ENCODE results near the gene LAMTOR2. TPM values are rescaled to one million over a fixed set of nuclear protein-coding genes. Genes with fewer than 3 reads are reported as not detected.

LAMTOR2 gene
- total and polyA plus RNA-seq, 2 of the 4 experiments (the other 2 are of a cell fraction): 50.0 to 89.0 TPM

DNA sequence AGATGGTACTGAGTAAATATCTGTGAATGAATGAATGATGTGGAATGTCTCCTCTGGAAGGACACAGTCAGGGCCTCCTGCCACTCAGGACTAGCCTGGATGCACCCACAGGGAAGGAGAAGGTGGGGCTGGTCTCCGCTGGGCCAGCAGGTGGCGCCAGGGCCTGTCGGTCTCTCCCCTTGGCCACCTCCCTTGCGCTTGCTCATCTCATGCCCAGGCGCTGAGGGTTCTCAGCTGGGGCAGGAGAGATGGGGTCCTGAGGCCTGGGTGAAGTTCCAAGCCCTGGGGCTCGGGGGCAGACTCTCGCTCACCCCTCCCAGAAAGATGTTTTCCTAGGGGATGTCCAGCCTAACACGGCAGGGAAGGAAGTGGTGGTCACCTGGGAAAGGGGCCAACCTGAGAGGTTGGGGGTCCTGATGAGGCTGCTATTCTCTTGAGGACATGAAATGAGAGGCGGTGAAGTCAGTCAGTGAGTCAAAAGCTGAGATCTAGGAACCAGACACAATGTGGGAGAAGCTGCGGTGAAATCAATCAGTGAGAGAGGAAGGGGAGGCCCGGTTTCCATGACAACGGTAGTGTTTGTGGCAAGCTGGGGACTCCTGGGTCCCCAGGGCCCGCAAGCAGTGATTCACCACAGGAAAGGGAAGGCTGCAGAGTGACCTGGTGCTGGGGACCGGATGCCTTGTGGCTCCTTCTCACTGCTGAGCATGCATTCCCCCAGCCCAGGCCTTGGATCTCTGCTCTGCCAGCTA, 42.2 kb downstream of the LAMTOR2 start:
- Histone ChIP-seq H3K27me3 (ENCODE audit: control insufficient read depth, insufficient read depth, low read length) (no peaks in the 10 kb centered on the region), H4K20me1 (ENCODE audit: insufficient read depth, low read length) (no peaks in the 10 kb centered on the region), H4K8ac (ENCODE audit: low read depth in 2 of 2, low read length in 2 of 2) (peak overlapping the region; percentile 93), H3K9me3 (ENCODE audit: control insufficient read depth, insufficient read depth, low read length) (no peaks in the 10 kb centered on the region), H2AK5ac (ENCODE audit: low read depth, low read length) (peak overlapping the region; percentile 97), H3K36me3 (ENCODE audit: control insufficient read depth, insufficient read depth, low read length) (peaks cover 6% of the 10 kb centered on the region; the same call in 1 of the 2 replicates), H2BK15ac (ENCODE audit: low read depth, low read length) (peak overlapping the region; percentile 92), H2BK5ac (ENCODE audit: low read depth, low read length, poor library complexity, severe bottlenecking) (peak overlapping the region; percentile 76), H3K79me1 (ENCODE audit: low read depth in 1 of 2, low read length in 2 of 2) (peaks cover 11 to 55% of the 10 kb centered on the region in 2 experiments), H4K91ac (ENCODE audit: insufficient read depth, low read depth, low read length) (peak overlapping the region; percentile 98), H4K5ac (ENCODE audit: low read depth, low read length) (peak overlapping the region; percentile 81), H2BK20ac (ENCODE audit: low read depth, low read length) (peak overlapping the region; percentile 92), H3K4ac (ENCODE audit: low read depth, low read length) (peak overlapping the region; percentile 97), H3K9ac (ENCODE audit: low read depth, low read length) (peak overlapping the region; percentile 21), H2BK120ac (ENCODE audit: low read depth, low read length) (peak overlapping the region; percentile 90), H3K9me1 (ENCODE audit: insufficient read depth, low read length) (peaks cover 15% of the 10 kb centered on the region), H3K56ac (ENCODE audit: extremely low read depth, insufficient read depth, low read length) (peak overlapping the region; percentile 77), H3K14ac (replicated peaks; ENCODE audit: low read depth, low read length) (peak overlapping the region; percentile 83), H2AK9ac (replicated peaks; ENCODE audit: low read depth, low read length, poor library complexity) (peak overlapping the region; percentile 98), H3K27ac (ENCODE audit: insufficient read depth, low read length) (peak overlapping the region; percentile 73), H2AFZ (replicated peaks; ENCODE audit: low read length, poor library complexity) (peak overlapping the region; percentile 88), H3K23ac (ENCODE audit: low read depth, low read length) (peak overlapping the region; percentile 44; the same call in 1 of the 2 replicates), H3K4me2 (ENCODE audit: low read depth, low read length) (no peak overlapping the region), H3K4me1 (ENCODE audit: control insufficient read depth, insufficient read depth, low read length) (peaks cover 9% of the 10 kb centered on the region), H3K18ac (ENCODE audit: low read depth, low read length) (peak overlapping the region; percentile 36), H3K4me3 (ENCODE audit: insufficient read depth, low read depth, low read length) (no peak overlapping the region)
- in situ Hi-C loops (cut with MboI; ENCODE audit: low sequenced_read_pairs) (loop anchor here (5.0 kb wide), 2 partner anchors 35 to 220 kb away; no protein-coding TSS in a partner anchor), dilution Hi-C loops (cut with HindIII; ENCODE audit: low sequenced_read_pairs, unreplicated experiment) (no loop called here), intact Hi-C loops (cut with micrococcal nuclease) (loop anchor here (1.0 to 10.0 kb wide), 4 partner anchors 33 to 218 kb away; no protein-coding TSS in a partner anchor)
- ChIA-PET CTCF (interaction anchor here (0.7 to 5.6 kb wide), 12 partner anchors 16 to 130 kb away, joined by 3 to 64 read pairs (median 4); partner anchors contain the start of genes LMNA and PMF1), POLR2A (ENCODE audit: unreplicated experiment) (no interaction called here)
- BruUV-seq (replicated peaks): no TSS peak
- 52% methylated on average over 3 of the region's 14 CpGs; no CpG with 5 or more reads in 1 of the 2 experiments for WGBS, 2 experiments (ENCODE audit: extremely low coverage in 2 of 2, insufficient read length in 1 of 2)
- peak; percentile 99 for ATAC-seq (ENCODE audit: low read depth)
- peak; percentile 78 for DNase-seq
- TF ChIP-seq MXI1 (IDR thresholded peaks at IDR 0.05; ENCODE audit: borderline replicate concordance, low read depth, low read length): 0 out of 2 replicates have a peak, but pooled peaks have one; percentile 23
- peak; percentile 43; the same call in 1 of the 2 replicates for TF ChIP-seq POLR2A (IDR thresholded peaks at IDR 0.05; ENCODE audit: low read depth, low read length)
- no peak for TF ChIP-seq RCOR1 (IDR thresholded peaks at IDR 0.05; ENCODE audit: insufficient replicate concordance, low read length)
- 0 out of 2 replicates have a peak, but pooled peaks have one; percentile 2 for TF ChIP-seq FOS (IDR thresholded peaks at IDR 0.05; ENCODE audit: low read depth, low read length)
- TF ChIP-seq, protein P1, sequence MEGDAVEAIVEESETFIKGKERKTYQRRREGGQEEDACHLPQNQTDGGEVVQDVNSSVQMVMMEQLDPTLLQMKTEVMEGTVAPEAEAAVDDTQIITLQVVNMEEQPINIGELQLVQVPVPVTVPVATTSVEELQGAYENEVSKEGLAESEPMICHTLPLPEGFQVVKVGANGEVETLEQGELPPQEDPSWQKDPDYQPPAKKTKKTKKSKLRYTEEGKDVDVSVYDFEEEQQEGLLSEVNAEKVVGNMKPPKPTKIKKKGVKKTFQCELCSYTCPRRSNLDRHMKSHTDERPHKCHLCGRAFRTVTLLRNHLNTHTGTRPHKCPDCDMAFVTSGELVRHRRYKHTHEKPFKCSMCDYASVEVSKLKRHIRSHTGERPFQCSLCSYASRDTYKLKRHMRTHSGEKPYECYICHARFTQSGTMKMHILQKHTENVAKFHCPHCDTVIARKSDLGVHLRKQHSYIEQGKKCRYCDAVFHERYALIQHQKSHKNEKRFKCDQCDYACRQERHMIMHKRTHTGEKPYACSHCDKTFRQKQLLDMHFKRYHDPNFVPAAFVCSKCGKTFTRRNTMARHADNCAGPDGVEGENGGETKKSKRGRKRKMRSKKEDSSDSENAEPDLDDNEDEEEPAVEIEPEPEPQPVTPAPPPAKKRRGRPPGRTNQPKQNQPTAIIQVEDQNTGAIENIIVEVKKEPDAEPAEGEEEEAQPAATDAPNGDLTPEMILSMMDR (conservative IDR thresholded peaks at IDR 0.05; ENCODE audit: low read depth, low read length): peak; percentile 98
- peak; percentile 3; the same call in 1 of the 2 replicates for TF ChIP-seq BHLHE40 (IDR thresholded peaks at IDR 0.05; ENCODE audit: low read depth, low read length)
- 0 out of 2 replicates have a peak, but pooled peaks have one; percentile 63 for TF ChIP-seq CHD1 (IDR thresholded peaks at IDR 0.05; ENCODE audit: low read depth, low read length)
- TF ChIP-seq, protein P2, sequence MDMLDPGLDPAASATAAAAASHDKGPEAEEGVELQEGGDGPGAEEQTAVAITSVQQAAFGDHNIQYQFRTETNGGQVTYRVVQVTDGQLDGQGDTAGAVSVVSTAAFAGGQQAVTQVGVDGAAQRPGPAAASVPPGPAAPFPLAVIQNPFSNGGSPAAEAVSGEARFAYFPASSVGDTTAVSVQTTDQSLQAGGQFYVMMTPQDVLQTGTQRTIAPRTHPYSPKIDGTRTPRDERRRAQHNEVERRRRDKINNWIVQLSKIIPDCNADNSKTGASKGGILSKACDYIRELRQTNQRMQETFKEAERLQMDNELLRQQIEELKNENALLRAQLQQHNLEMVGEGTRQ (IDR thresholded peaks at IDR 0.05; ENCODE audit: low read depth, low read length): no peak
- TF ChIP-seq NFE2L2 (IDR thresholded peaks at IDR 0.05; ENCODE audit: low read depth, low read length): peak; percentile 14; the same call in 1 of the 2 replicates
- TF ChIP-seq MAZ (IDR thresholded peaks at IDR 0.05; ENCODE audit: borderline replicate concordance, low read depth, low read length): peak; percentile 81; the same call in 1 of the 2 replicates
- peak; percentile 99 for TF ChIP-seq SMC3 (IDR thresholded peaks at IDR 0.05; ENCODE audit: low read depth, low read length)
- TF ChIP-seq MAFK (IDR thresholded peaks at IDR 0.05; ENCODE audit: low read depth, low read length): no peak
- no peak for TF ChIP-seq CEBPB (IDR thresholded peaks at IDR 0.05; ENCODE audit: low read depth, low read length)
- TF ChIP-seq RAD21 (IDR thresholded peaks at IDR 0.05; ENCODE audit: low read length): peak; percentile 97
